NB4 (cell line): ENCODE measurements around the gene KAZN.

Experiments used
- DNase-seq: peaks from one replicate; pipeline ENCODE4 v3.0.0; 2010; ENCODE audit warnings: low read depth
- H3K4me3 ChIP-seq: one replicate; pipeline ENCODE4 v1.5.1; 2011; ENCODE audit warnings: mild to moderate bottlenecking, low read depth, low read length, moderate library complexity
- CTCF ChIP-seq: IDR thresholded peaks from one replicate; pipeline ENCODE4 v1.5.1; 2012; ENCODE audit warnings: low read depth, low read length
- MAX ChIP-seq: IDR thresholded peaks from 2 replicates; pipeline ENCODE4 v1.6.1; 2011; ENCODE audit warnings: low read depth, low read length
- MYC ChIP-seq: IDR thresholded peaks from 2 replicates; pipeline ENCODE4 v1.6.1; 2011; ENCODE audit warnings: low read depth, low read length
- POLR2A ChIP-seq: IDR thresholded peaks from 2 replicates; pipeline ENCODE4 v1.6.1; 2011; ENCODE audit warnings: mild to moderate bottlenecking; ENCODE audit not compliant: insufficient read length; ENCODE audit errors: extremely low read depth

The KAZN gene

GRCh38 chr1:14873677-14874076 lies 275.2 kb downstream of the KAZN start:
- no peak for TF ChIP-seq MYC
- no peak overlapping the region for H3K4me3 ChIP-seq

GRCh38 chr1:14875524-14876509 lies 277.3 kb downstream of the KAZN start:
- no peak for TF ChIP-seq POLR2A
- TF ChIP-seq MAX, result no peak
- no peak for DNase-seq
- no peak overlapping the region for H3K4me3 ChIP-seq

More at GRCh38 chr1:14873677-14874076, 275.2 kb downstream of the KAZN start:
- DNase-seq, result no peak

- H3K4me3 ChIP-seq, result no peak overlapping the region
- TF ChIP-seq POLR2A (no peak), MAX (no peak), MYC (no peak), CTCF (no peak)
- no peak for DNase-seq
Measured at GRCh38 chr1:14876747-14877146, 278.3 kb downstream of the KAZN start.

- DNase-seq, result no peak
- TF ChIP-seq MYC, result no peak
- no peak for TF ChIP-seq POLR2A
- no peak for TF ChIP-seq MAX
- no peak for TF ChIP-seq CTCF
Measured at GRCh38 chr1:14877224-14877623, 278.7 kb downstream of the KAZN start.

GRCh38 chr1:14878124-14878523 lies 279.6 kb downstream of the KAZN start:
- no peak overlapping the region for H3K4me3 ChIP-seq
- DNase-seq, result no peak
- no peak for TF ChIP-seq POLR2A

More at GRCh38 chr1:14877224-14877623, 278.7 kb downstream of the KAZN start:
- H3K4me3 ChIP-seq, result no peak overlapping the region

- no peak for DNase-seq
- no peak overlapping the region for H3K4me3 ChIP-seq
- TF ChIP-seq MAX (no peak), POLR2A (no peak), CTCF (no peak), MYC (no peak)
Measured at GRCh38 chr1:14878951-14879350, 280.5 kb downstream of the KAZN start.

- no peak for DNase-seq
- H3K4me3 ChIP-seq, result no peak overlapping the region
- TF ChIP-seq MYC, result no peak
- TF ChIP-seq CTCF, result no peak
- TF ChIP-seq MAX, result no peak
- TF ChIP-seq POLR2A, result no peak
Measured at GRCh38 chr1:14880456-14881316, 282.2 kb downstream of the KAZN start.
